ENCODE measurements around the gene ELMOD3.

ELMOD3 gene

DNA sequence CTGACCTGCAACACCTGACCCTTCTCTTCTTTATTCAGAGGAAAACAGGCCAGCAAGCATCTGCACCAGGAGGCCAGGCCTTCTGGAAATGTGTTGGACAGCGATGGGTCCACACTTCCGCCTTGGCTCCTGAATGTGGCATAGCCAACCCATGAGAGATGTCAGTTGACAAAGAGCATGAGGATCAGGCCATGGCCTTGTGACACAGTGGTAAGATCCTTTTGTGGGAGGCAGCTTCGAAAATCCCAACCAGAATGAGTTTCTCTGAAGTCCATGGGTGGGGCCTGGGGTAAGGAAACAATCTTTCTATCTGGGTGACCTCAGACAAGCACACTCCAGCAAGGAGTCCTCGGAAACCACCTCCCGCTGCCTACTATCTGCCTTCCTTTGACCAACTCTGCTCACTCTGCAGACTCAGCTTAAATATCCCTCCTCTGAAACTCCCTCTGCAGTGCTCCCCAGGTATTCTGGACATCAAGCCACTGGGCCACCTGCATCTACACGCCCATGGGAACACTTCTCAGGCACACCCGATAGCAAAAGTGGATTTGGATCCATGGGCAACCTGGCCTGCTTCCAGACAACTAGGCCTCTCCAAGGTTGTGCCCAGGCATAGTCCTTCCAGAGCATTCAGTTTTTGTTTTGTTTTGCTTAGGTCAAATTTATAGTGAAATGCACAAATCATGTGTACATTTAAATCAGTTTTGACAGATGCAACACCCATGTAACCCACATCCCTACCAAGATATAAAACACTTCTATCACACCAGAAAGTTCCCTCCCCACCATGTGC lies 60.4 kb downstream of the ELMOD3 start:
- H3K4me3 ChIP-seq (replicated peaks in 1 of 2; ENCODE audit: low read depth in 2 of 2, low read length in 2 of 2) = no peak overlapping the region
- no peak for DNase-seq (ENCODE audit: low read depth in 2 of 2)
- TF ChIP-seq, protein P1, sequence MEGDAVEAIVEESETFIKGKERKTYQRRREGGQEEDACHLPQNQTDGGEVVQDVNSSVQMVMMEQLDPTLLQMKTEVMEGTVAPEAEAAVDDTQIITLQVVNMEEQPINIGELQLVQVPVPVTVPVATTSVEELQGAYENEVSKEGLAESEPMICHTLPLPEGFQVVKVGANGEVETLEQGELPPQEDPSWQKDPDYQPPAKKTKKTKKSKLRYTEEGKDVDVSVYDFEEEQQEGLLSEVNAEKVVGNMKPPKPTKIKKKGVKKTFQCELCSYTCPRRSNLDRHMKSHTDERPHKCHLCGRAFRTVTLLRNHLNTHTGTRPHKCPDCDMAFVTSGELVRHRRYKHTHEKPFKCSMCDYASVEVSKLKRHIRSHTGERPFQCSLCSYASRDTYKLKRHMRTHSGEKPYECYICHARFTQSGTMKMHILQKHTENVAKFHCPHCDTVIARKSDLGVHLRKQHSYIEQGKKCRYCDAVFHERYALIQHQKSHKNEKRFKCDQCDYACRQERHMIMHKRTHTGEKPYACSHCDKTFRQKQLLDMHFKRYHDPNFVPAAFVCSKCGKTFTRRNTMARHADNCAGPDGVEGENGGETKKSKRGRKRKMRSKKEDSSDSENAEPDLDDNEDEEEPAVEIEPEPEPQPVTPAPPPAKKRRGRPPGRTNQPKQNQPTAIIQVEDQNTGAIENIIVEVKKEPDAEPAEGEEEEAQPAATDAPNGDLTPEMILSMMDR (IDR thresholded peaks at IDR 0.05; ENCODE audit: low read depth, low read length) = no peak

DNA sequence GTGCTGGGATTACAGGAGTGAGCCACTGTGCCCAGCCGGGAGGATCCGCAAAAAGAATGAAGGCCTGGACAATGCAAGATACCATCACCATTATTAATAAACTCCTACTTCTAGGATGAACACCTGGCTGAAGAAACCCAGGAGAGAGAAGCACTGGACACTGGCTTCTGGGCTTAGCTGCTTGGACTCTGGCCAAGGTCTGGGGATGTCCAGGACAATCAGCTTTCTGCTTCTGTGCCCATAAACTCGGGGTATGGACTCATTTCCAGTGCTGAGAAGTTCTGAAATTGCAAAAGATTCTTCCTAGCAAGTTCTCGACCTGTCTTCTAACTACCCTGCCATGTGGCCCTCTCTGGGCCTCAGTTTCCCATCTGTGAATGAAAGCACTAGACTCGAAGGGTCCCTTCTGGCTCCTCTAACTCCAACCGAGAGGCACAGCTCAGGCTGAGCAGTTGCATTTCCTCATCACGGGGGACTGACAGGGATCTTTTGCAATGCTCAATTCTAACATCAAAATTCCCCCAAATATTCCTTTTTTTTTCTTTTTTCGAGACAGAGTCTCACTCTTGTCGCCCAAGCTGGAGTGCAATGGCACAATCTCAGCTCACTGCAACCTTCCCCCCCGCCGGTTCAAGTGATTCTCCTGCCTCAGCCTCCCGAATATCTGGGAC lies 61.5 kb downstream of the ELMOD3 start:
- no peak for DNase-seq (ENCODE audit: low read depth in 2 of 2)
- TF ChIP-seq, protein P1 (IDR thresholded peaks at IDR 0.05; ENCODE audit: low read depth, low read length) = no peak
- no peak overlapping the region for H3K4me3 ChIP-seq (replicated peaks in 1 of 2; ENCODE audit: low read depth in 2 of 2, low read length in 2 of 2)

DNA sequence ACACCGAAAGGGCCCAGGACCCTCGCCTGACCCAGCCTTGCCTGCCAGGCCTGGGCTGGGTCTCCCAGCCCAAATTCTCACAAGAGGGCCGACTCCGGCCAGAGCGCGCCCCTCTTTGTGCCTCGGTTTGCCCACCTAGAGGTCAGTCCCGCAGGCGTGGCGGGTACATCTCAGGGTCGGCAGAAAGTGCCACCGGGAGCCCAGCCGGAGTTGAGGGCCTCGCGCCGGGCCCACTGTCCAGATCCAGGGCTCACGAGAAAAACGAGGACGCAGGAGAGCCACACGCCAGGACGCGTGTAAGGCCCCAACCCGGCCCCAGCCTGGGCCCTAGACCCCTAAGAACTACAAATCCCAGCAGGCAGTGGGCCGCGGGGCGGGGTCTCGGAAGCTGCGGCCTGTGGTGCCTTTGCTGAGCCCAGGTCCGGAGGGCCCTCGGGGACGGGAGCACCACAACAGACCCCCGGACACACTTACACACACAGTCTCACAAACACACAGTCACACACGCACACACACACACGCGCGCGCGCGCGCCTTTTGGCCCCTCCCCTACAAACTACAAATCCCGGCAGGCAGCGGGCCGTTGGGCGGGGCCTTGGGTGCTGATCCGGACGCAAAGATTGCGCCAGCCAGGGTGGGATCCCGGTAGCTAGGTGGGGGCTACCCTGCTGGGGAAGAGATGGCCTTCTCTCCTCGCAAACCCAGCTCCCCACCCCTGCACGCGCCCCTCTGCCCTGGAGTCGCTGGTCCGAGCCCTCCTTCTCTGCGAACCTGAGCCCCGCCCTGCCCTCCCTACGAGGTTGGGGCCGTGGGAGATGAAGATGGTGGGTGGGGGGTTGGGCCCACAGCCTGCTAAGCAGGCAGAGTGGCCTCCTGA lies 63.8 kb downstream of the ELMOD3 start, which contains the start of gene SH2D6:
Gene SH2D6, plus strand, starts transcription at position 583 of the 877 bp plus-strand sequence. CDS start 10,752 bp downstream, outside the sequence.
- H3K4me3 ChIP-seq (replicated peaks in 1 of 2; ENCODE audit: low read depth in 2 of 2, low read length in 2 of 2) = peak within 1 kb of the TSS; percentile 71 to 72
- DNase-seq (ENCODE audit: low read depth in 2 of 2) = peak; percentile 85 to 86

DNA sequence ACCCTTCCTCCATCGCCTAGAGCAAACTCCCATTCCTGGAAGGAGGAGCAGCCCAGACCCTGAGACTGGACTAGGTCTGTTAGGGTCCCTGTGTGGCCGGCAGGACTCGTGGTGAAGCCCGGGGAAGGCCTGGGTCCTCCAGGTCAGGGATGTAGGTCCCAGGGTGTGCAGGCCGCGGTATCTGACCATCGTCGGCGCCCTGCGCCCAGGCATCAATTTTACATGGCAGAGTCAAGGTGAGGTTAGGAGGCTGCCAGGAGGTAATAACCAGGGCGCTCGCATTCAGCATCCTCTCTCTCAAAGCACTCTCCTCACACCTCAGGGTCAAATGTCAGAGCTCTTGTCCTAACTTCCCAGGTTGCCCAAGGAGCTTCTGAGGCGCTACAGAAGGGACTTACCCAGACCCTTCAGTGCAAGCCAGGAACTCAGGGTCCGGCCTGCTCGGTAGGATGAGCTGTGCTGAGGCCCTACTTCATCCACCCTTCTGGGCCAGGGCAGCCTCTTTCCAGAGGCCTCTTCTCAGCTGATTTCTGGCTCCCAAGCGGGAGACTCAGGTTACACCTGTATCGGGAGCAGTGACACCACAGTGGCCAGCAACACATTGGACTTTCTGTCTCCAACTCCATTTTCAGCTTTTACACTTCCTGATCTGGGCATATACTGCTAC lies 64.6 kb downstream of the ELMOD3 start:
- peak in 1 of 2 donors; percentile 12 for DNase-seq (ENCODE audit: low read depth in 2 of 2)

More for the DNA sequence above, 63.8 kb downstream of the ELMOD3 start, which contains the start of gene SH2D6:
- TF ChIP-seq, protein P1 (IDR thresholded peaks at IDR 0.05; ENCODE audit: low read depth, low read length) = no peak

DNA sequence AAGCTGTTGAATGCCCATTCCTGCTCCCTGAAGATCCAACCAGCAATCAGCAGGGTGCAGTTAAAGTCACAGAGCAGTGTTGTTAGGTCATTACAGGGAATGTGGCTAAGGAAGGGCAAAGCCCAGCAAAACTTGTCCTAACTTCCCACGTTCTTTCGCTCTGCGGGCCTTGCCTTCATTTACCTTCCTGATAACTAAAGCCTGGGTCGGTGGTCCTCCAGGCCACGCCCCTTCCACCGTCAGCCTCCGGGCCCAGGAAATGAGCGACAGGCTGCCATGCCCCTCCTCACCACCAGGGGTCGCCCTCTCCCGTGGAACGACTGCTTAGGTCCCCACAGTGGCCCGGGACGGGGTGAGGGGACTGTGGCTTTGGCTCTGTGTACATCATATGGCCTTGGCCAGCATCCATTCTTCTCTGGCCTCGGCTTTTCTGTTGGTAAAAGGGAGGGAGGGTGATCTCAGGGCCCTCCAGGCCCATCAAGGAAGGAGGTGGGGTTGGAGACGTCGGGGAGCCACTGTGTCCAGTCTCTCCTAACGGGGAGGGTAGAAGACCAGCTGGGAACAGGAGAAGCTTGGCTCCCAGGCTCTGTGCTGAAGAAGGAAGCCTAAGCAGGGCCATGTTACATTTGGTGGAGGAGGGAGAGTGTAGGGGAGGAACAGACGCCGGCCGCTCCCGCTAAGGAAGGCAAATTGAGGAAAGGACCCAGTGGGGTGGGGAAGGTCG lies 66.1 kb downstream of the ELMOD3 start:
- peak overlapping the region in 1 of 2 donors; percentile 10 for H3K4me3 ChIP-seq (replicated peaks in 1 of 2; ENCODE audit: low read depth in 2 of 2, low read length in 2 of 2)
- TF ChIP-seq, protein P1 (IDR thresholded peaks at IDR 0.05; ENCODE audit: low read depth, low read length) = peak; percentile 99
- peak; percentile 84 to 86 for DNase-seq (ENCODE audit: low read depth in 2 of 2)

More for the DNA sequence above, 64.6 kb downstream of the ELMOD3 start:
- TF ChIP-seq, protein P1 (IDR thresholded peaks at IDR 0.05; ENCODE audit: low read depth, low read length) = no peak
- peak overlapping the region; percentile 71 to 72 for H3K4me3 ChIP-seq (replicated peaks in 1 of 2; ENCODE audit: low read depth in 2 of 2, low read length in 2 of 2)
